Fibroblast of peridontal ligament (primary cell): ENCODE data around the gene SLC30A7.

Experiments used
- DNase-seq: peaks from one replicate; pipeline ENCODE4 v3.0.0-alpha.2; 2010; ENCODE audit errors: extremely low read depth

SLC30A7 gene

DNA sequence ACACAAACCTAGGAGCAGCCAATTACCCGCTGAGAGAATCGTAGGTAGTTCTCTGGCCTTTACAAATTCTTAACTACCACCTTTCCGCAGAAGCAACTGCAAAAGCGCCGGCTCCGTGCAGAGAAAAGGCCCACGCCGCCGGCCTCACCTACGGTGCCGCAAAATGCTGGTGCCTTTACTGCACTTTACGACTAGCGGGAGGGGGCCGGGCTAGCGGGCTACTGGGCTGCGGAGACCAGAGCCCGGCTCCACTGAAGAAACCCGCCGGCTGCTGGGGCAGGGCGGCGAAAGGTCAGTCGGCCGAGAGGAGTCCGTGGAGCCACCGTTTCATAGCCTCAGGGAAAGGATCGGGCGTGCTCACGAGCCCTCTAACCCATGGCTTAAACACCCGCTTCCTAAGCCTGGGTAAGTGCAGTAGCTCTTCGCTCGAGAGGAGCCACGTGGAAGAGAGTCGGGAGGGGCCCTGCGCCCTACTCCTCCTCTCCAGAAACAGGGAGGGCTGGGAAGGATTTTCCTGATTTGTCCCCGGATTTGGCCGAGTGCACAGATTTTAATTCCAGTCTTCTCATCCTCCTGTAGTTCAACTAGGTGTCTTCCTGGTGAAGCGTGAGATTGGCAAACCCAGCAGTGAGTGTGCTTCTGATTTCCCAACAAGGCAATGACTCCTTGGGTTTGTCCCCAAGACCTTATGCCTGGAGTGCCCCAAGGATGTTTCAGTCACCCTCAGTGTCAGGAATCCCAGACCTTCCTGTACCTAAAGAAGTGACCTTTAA lies 130.0 kb downstream of the SLC30A7 start, which contains the start of gene DPH5:
TSS of gene DPH5 (minus strand) at position 128 of the 773 bp plus-strand sequence. CDS start 341 bp downstream, outside the sequence.
- peak; percentile 89 for DNase-seq

DNA sequence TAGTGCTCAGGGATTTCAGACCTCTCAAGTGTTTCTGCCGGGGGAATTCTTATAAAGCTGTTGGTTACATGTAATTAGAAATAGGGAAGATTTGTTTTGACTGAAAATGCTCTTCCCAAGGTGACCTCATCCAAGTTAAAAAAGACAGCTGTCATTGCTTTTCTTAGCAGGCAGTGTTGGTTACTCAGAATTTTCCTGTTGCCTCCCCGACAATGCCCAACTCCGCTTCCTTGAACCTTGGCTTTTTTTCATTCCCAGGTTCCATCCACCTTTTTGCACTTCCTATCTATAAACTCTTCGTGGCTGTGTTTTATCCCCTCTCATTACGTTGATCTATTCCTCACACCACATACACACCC lies 130.5 kb downstream of the SLC30A7 start:
- no peak for DNase-seq

DNA sequence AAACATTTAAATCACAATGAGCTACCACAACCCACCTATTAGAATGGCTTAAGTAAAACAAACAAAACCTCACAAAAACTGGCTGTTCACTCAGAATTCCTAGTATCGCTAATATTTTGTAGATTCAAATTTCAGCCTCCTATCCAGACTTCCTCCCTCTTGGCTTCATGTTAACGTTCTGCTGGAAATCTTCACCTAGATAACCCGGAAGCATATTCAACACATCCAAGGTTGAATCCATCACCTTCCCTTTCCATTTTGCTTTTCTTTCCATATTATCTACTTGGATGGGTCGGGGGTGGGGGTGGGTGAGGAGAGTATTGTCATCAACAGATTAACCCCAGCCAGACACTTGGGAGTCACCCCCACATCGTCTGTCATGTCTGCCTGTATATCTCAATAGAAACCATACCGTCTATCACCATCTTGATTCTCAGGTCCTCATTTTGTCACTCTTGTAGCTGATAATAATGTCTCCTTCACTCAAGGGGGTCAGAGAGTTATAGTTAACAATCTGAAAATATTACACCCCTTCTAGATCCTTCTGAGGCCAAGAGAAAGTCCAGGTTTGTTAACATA lies 131.4 kb downstream of the SLC30A7 start:
- no peak for DNase-seq

DNA sequence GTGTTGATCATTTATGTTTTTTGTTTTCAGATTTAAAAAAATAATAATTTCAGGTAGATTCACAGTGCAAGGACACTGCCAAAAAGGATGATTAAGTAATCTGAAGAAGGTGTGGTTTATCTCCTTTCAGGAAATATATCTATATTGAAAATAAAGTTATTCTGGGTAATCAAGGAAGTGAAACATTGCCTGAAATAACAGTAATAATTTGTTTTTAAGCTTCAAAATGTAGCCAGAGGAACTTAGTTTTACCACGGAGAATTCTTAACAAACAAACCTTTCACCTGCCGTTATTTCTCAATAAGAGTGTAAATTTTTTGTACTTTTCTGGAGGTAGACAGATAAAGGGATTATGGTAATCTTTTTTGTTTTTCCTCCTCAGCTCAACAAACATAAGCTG lies 132.6 kb downstream of the SLC30A7 start:
- no peak for DNase-seq

DNA sequence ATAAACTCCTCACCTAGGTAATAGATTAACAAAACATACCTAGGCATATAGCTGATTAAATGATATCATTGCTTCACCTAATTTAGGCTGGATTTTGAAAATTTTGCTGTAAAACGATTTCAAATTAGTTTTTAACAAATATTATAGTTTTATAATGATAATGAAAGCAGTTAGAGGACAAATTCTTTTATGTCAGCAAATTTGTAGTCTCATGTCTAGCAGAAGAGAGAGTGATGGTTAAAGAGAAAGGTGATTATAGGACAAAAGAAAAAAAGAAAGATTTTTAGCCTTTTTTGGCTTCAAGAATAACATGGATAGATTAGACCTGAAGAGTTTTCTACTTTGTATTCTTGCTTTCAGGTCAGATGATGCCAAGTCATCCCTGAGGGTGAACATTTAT lies 133.3 kb downstream of the SLC30A7 start:
- no peak for DNase-seq

DNA sequence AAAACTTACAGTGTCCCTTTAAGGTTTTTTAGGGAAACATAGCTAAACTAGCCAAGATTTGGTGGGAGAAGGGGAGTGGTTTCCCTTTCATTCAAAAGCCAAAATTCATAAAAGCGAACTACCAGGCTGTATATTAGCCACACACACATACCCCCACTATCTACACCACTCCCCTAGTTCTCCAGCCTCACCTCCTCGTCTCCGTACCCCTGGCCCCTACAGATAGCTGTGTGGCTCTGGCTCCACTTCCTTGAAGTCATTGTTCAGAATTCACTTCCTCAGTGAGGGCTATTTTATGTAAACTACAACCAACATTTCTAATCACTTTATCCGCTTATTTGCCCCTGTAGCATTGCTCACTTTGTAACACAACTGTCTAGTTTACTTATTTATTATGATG lies 135.0 kb downstream of the SLC30A7 start:
- no peak for DNase-seq
